NCI-H82 (cell line): ENCODE data around the gene EEF2KMT.
"Not testable (repeated sequence)": the region's sequence is repeated elsewhere in the genome, so short reads cannot be mapped to it uniquely, and the experiment has no call there.

Experiments used
- DNase-seq: peaks from one replicate; lab custom pipeline; 2025; lab: John Stamatoyannopoulos, UW

EEF2KMT gene

GRCh38 chr16:5095145-5095830 is 2.3 kb downstream of the EEF2KMT start:
- DNase-seq: not testable (repeated sequence)

- peak; percentile 37 for DNase-seq
Observed at GRCh38 chr16:5093746-5094145, 3.8 kb downstream of the EEF2KMT start.

GRCh38 chr16:5093081-5093480 is 4.5 kb downstream of the EEF2KMT start:
- not testable (repeated sequence) for DNase-seq

GRCh38 chr16:5090592-5090991 is 7.0 kb downstream of the EEF2KMT start:
- not testable (repeated sequence) for DNase-seq

- DNase-seq: not testable (repeated sequence)
Observed at GRCh38 chr16:5089911-5090555, 7.6 kb downstream of the EEF2KMT start.

- not testable (repeated sequence) for DNase-seq
Observed at GRCh38 chr16:5088936-5089335, 8.7 kb downstream of the EEF2KMT start.

GRCh38 chr16:5088086-5088790 is 9.4 kb downstream of the EEF2KMT start:
- DNase-seq: not testable (repeated sequence)

GRCh38 chr16:5085716-5086115 is 11.9 kb downstream of the EEF2KMT start:
- not testable (repeated sequence) for DNase-seq

- peak; percentile 66 for DNase-seq
Observed at GRCh38 chr16:5084802-5085201, 12.8 kb downstream of the EEF2KMT start.

GRCh38 chr16:5084099-5084731 is 13.4 kb downstream of the EEF2KMT start:
- DNase-seq: not testable (repeated sequence)

GRCh38 chr16:5083646-5084045 is 13.9 kb downstream of the EEF2KMT start:
- DNase-seq: not testable (repeated sequence)

GRCh38 chr16:5080996-5081395 is 16.6 kb downstream of the EEF2KMT start:
- DNase-seq: not testable (repeated sequence)

- DNase-seq: not testable (repeated sequence)
Observed at GRCh38 chr16:5080461-5080860, 17.1 kb downstream of the EEF2KMT start.

- no peak for DNase-seq
Observed at GRCh38 chr16:5078626-5079025, 19.0 kb downstream of the EEF2KMT start.

GRCh38 chr16:5077304-5077703 is 20.3 kb downstream of the EEF2KMT start:
- no peak for DNase-seq

- no peak for DNase-seq
Observed at GRCh38 chr16:5075637-5076036, 22.0 kb downstream of the EEF2KMT start.

GRCh38 chr16:5073771-5074170 is 23.8 kb downstream of the EEF2KMT start:
- not testable (repeated sequence) for DNase-seq

GRCh38 chr16:5073279-5073629 is 24.3 kb downstream of the EEF2KMT start:
- no peak for DNase-seq

GRCh38 chr16:5072334-5073278 is 25.0 kb downstream of the EEF2KMT start:
- DNase-seq: no peak

GRCh38 chr16:5071681-5072333 is 25.8 kb downstream of the EEF2KMT start, which contains the start of gene ALG1:
TSS of gene ALG1 (plus strand) at chr16:5071843. CDS start at chr16:5071850, 7 bp downstream.
- peak; percentile 91 for DNase-seq

- no peak for DNase-seq
Observed at GRCh38 chr16:5071341-5071680, 26.3 kb downstream of the EEF2KMT start.
